Urinary bladder (tissue), 4 donors: ENCODE data around the gene TEK. TPM values are rescaled to one million over a fixed set of nuclear protein-coding genes. Genes with fewer than 3 reads are reported as not detected.

Experiments
- DNase-seq: peaks from one replicate; pipeline ENCODE4 v3.0.0-alpha.2; 2015; ENCODE audit errors: extremely low spot score
- H3K27ac ChIP-seq: one replicate; pipeline ENCODE4 v1.5.1; 2013; ENCODE audit warnings: low read depth, mild to moderate bottlenecking, moderate library complexity
- H3K36me3 ChIP-seq: one replicate; pipeline ENCODE4 v1.6.1; 2013; ENCODE audit warnings: mild to moderate bottlenecking, moderate library complexity; ENCODE audit not compliant: insufficient read depth
- H3K4me1 ChIP-seq: one replicate; pipeline ENCODE4 v1.6.1; 2013; ENCODE audit warnings: mild to moderate bottlenecking, moderate library complexity; ENCODE audit not compliant: insufficient read depth
- H3K4me3 ChIP-seq: one replicate; pipeline ENCODE4 v1.5.1; 2013; ENCODE audit warnings: low read depth, low read length
- WGBS: extraction: QIAGEN DNeasy Blood & Tissue Kit; methylation state at CpG from one replicate; pipeline ENCODE4 v1.1.7; 2013; 5-methylcytosine and 5-hydroxymethylcytosine counted together
- polyA plus RNA-seq: library from polyadenylated mRNA; stranded (reverse); fragments of 200-250 nt; gene quantifications from one replicate; pipeline ENCODE4 v1.2.3, GENCODE V29; 2013
- total RNA-seq: library from RNA; depleted of rRNA; stranded (reverse); fragments of >200 nt; gene quantifications from one replicate; pipeline ENCODE4 v1.2.3, GENCODE V29; 2014
- donor health status: healthy with polysubstance abuse.
- donor health status: healthy.

Gene TEK
- total and polyA plus RNA-seq, 2 donors, result 11.2 to 36.5 TPM

DNA sequence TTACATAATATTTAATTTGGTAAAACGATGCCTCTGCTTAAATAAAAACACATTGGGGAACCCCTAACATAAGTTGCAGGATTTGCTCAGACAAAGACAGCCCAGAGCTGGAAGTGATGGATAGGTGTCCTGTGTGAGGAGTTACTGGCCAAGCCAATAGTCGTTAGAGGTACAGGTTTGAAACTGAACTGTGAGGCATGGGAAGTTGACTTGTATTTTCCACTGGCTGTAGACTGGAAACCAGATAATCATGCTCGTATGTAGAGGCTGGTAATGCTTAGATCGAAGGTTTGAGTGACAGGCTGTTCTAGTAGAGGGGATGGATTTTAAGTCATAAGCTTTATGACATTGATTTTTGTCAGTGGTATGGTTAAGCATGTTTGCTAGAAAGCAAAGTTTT is 24.8 kb downstream of the TEK start:
- H3K4me1 ChIP-seq, result no peaks in the 10 kb centered on the region
- WGBS, result 90% methylated on average over 4 of the region's 4 CpGs
- DNase-seq, result no peak

DNA sequence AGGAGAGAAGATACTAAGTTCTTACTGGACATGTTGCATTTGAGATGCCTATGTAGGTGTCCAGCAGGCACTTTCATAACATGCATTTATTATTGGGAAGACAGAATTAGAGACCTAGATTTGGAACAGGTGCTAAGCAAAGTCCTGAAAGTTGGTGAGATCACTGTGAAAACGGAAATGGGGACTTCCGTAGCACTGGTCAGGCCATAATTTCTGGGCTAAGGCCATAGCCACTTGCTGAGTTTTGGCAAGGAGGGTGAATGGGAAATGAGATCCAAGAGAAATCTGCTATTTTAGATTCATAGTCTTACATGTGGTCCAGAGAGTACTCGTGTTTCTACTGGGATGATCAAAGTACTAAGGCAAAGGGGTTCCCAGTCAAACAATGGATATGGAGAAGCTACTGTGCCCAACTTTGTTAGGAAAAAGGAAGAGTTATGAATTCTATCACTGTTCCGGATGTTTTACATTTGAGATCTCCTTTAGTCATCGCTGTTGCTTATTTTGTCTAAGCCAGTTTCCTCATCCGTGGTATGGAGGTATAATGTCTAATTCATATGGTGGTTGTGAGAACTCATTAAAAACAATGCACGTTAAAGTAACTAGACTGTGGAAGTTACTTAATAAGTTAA is 33.4 kb downstream of the TEK start:
- no peak for DNase-seq
- Histone ChIP-seq H3K4me3 (no peak overlapping the region), H3K36me3 (no peaks in the 10 kb centered on the region), H3K27ac (no peak overlapping the region), H3K4me1 (no peaks in the 10 kb centered on the region)
- 86% methylated on average over 7 of the region's 7 CpGs for WGBS

More for the DNA sequence above, 24.8 kb downstream of the TEK start:
- Histone ChIP-seq H3K27ac (no peak overlapping the region), H3K4me3 (no peak overlapping the region), H3K36me3 (no peaks in the 10 kb centered on the region)

DNA sequence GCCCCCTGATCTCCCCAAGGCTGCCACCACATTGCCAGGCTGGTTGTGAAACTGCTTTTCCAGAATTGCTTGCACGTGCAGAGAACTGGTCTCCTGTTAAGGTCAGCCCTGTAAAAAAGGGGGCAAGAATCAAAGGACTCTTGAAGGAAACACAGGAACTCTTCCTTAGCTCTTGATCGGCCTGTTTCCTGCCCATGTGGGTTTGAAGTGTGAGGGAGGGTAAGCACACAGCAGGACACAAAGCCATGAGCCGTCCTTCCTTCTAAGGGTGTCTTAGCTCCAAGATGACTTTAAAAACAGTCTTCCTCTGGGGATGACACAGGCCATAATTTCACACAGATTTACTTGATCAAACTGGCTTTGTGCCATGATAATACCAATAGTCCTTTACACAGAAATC is 36.1 kb downstream of the TEK start:
- 76% methylated on average over 3 of the region's 3 CpGs for WGBS
- Histone ChIP-seq H3K36me3 (no peaks in the 10 kb centered on the region), H3K4me3 (no peak overlapping the region), H3K27ac (no peak overlapping the region), H3K4me1 (no peaks in the 10 kb centered on the region)
- DNase-seq, result no peak

DNA sequence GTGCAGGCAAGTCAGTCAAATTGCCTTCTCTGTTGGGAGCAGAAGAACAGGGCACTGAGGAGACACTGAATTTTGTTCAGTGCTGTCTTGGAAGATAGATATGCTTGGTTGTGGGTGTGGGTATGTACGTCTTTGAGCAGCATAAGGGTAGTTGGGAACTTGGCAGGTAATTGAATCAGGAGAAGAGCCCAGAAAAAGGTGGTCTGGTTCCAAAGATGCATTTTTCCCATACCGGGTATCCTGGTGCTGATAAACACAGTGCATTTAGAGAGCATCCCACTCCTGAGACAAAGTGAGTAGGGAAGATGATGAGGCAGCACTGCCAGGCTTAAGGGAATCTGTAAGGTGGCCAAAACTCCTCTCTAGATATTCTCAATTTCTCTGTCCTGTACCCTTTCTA is 40.6 kb downstream of the TEK start:
- Histone ChIP-seq H3K4me1 (no peaks in the 10 kb centered on the region), H3K36me3 (no peaks in the 10 kb centered on the region), H3K4me3 (no peak overlapping the region), H3K27ac (no peak overlapping the region)
- DNase-seq, result no peak
- 62% methylated on average over 2 of the region's 2 CpGs for WGBS

DNA sequence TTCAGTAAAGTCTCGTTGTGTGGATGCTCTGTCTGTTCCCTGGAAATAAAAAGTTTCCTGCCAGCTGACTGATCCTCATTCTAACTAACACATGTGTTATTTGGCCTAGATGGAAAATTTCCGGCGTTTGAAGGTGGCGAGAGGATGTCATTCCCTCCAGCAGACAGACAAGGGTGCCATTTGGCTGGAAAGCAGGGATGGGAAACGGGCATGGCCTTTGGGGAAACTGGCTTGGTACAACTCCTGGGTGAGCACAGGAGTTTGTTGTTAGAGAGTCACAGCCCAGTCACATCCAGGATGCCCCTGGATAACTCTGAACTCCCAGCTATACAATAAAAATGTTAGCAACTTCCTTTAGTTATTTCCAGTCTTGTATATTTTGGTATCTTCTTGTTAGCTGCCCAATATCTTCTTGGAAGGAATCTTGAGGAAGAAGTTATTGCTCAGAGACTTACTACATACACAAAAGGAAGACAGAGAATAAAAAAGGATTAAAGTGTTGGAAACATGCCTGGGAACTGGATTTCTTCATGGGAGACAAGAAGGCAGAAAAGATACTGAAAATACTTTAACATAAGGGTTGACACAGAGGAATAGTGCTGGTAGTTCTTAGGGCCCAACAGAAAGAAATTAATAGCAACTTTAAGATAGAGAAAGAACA is 41.9 kb downstream of the TEK start:
- 17% methylated on average over 5 of the region's 5 CpGs for WGBS
- Histone ChIP-seq H3K4me3 (no peak overlapping the region), H3K27ac (no peak overlapping the region), H3K36me3 (no peaks in the 10 kb centered on the region), H3K4me1 (no peaks in the 10 kb centered on the region)
- no peak for DNase-seq

DNA sequence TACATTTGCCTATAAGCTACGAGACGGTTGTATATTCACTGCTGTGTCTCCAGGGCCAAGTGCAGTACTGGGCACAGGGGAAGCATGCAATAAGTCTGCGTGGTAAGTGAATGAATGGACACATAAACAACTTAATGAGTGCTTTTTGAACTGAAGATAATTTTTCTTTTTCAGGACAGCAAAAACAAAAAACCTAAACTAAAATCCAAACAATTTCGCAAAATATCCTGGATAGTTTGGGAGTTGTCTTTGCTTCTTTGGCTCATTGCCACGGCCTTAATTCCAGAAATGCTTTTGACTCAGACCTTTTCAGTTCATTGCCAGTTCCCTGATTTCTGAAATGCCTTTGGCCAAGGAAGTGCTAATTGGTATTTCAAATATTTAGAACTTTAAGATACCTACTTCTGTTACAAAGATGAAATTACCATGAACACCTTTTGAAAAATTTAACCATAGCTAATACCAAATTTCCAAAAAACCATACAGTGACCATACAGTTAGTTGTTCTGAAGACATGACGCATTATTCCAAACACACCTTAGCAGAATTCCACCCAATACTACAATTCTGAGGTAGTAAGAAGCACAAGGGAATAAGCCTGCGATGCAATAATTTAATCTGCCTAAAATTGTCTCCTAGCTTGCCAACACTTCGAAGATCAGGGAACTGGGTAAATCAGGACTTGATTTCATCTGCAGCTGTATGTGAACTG is 42.8 kb downstream of the TEK start:
- H3K36me3 ChIP-seq, result no peaks in the 10 kb centered on the region
- H3K4me1 ChIP-seq, result no peaks in the 10 kb centered on the region
- no peak overlapping the region for H3K27ac ChIP-seq
- H3K4me3 ChIP-seq, result no peak overlapping the region
- DNase-seq, result no peak
- 36% methylated on average over 8 of the region's 8 CpGs for WGBS

DNA sequence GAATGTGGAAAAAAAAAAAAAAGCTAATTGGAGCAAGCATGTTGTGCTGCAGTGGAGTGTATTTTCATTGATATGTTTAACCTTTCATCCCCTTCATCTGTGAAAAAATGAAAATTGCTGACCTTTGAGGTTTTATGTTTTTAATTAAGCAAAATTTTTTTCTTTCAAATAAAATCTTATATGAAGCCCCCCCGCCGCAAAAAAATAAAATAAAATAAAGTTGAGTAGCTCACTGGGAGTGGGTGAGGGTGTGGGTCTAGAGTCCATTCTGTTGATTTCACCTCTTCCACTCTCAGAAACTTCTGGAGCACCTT is 43.3 kb downstream of the TEK start:
- 12% methylated on average over 2 of the region's 2 CpGs for WGBS
- H3K36me3 ChIP-seq, result no peaks in the 10 kb centered on the region
- no peaks in the 10 kb centered on the region for H3K4me1 ChIP-seq
- H3K4me3 ChIP-seq, result no peak overlapping the region
- H3K27ac ChIP-seq, result no peak overlapping the region
- no peak for DNase-seq

DNA sequence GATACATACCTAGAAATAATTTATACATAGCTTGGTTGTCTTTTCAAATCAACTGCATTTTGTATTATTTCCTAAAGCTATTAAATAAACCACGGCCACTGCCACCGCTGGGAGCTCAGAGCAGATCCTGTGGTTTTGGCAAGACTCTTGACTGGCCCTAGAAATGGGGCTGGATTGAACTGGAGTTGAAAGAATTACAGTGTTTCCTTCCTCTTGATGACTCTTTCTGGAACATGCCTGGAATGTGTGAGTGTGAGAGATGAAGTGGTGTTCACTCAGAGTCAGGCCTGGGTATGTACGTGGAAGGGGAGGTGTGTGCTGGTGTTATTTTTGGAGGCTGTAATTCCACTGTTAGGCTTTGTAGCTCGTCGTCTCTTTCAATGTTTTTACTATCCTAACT is 45.9 kb downstream of the TEK start:
- H3K27ac ChIP-seq, result no peak overlapping the region
- 48% methylated on average over 5 of the region's 5 CpGs for WGBS
- no peak overlapping the region for H3K4me3 ChIP-seq
- H3K36me3 ChIP-seq, result no peaks in the 10 kb centered on the region
- H3K4me1 ChIP-seq, result no peaks in the 10 kb centered on the region
- no peak for DNase-seq

DNA sequence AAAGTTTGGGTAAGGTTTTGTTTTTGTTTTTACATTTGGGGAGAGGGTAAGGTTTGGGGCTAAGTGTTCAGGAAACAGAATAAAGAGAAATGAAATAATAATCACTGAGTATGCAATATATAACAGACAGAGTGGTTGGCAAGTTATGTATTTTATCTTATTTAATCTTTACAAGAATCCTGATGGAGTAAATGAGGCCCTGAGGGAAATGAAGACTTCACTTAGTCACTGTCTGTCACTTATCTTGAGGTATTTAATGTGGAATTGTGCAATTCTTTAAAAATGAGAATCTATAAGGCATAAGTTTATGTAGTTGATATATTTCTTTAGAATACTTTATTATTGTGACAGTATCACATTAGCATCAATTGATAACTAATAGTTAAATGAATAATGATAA is 48.1 kb downstream of the TEK start:
- Histone ChIP-seq H3K4me1 (no peaks in the 10 kb centered on the region), H3K36me3 (no peaks in the 10 kb centered on the region), H3K27ac (no peak overlapping the region), H3K4me3 (no peak overlapping the region)
- DNase-seq, result no peak

DNA sequence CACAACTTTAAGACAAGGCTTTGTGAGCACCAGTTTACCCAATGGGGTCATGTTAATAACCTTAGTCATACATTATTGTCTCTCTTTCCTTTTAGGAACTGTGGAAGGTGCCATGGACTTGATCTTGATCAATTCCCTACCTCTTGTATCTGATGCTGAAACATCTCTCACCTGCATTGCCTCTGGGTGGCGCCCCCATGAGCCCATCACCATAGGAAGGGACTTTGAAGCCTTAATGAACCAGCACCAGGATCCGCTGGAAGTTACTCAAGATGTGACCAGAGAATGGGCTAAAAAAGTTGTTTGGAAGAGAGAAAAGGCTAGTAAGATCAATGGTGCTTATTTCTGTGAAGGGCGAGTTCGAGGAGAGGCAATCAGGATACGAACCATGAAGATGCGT is 48.7 kb downstream of the TEK start:
- no peaks in the 10 kb centered on the region for H3K4me1 ChIP-seq
- H3K27ac ChIP-seq, result no peak overlapping the region
- no peaks in the 10 kb centered on the region for H3K36me3 ChIP-seq
- no peak overlapping the region for H3K4me3 ChIP-seq
- DNase-seq, result no peak
- WGBS, result 97% methylated on average over 6 of the region's 6 CpGs

DNA sequence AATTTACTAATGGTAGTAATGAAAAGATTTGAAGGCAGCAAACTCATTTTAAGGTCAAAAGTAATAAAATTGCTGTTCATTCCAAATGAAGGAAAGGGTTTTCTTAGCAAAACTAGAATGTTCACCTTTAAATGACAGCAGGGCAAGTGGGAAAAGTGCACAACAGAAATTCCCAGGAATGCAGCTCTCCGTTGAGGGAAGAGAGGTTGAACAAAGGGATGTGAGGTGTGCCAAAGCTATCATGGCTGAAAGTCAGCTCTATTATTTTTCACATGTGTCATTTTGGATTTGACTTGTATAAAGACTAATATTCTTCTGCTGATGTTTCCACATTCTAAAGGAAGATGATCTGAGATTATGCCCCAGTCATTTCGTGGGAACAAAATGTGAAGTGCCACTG is 51.6 kb downstream of the TEK start:
- Histone ChIP-seq H3K27ac (no peak overlapping the region), H3K36me3 (no peaks in the 10 kb centered on the region), H3K4me3 (no peak overlapping the region), H3K4me1 (no peaks in the 10 kb centered on the region)
- 80% methylated on average over 2 of the region's 2 CpGs for WGBS
- no peak for DNase-seq

DNA sequence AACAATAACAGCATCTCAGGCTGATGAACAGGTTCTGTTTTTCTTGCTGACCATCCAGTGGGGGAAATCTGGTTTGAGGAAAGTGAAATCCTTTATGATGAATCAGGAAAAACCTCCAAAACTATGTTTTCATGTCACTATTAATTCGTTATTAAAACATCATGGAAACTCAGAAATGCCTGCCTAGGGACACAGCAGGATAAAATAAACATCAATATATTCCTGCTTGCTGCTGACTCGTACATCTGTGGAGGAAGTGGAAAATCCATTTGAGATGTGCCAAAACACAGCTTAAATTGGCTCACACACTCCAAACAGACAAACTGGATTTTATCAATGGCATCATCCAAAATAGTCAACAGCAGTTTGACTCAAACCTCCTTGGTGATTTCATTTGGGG is 53.0 kb downstream of the TEK start:
- 24% methylated on average over 2 of the region's 2 CpGs for WGBS
- no peak for DNase-seq
- H3K4me1 ChIP-seq, result no peaks in the 10 kb centered on the region
- H3K36me3 ChIP-seq, result no peaks in the 10 kb centered on the region
- no peak overlapping the region for H3K27ac ChIP-seq
- no peak overlapping the region for H3K4me3 ChIP-seq

DNA sequence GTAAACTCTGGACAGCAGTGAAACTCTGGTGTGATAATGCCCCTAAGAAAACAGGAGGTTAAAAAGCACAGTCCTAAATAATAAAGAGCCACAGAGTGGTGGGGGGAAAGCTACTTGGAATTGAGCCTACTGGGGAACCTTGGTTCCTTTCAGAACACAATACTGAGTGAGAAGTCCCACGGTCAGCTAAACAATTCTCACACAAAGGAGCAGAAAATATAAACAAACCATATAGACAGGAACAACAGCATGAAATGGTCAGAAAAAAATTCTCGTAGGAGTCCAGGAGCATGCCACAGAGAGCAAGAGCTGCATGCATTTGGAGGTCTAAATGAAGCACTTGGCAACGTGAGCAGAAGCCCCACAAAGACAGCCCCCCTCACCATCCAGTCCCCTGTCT is 56.0 kb downstream of the TEK start:
- Histone ChIP-seq H3K36me3 (no peaks in the 10 kb centered on the region), H3K4me1 (no peaks in the 10 kb centered on the region), H3K27ac (no peak overlapping the region), H3K4me3 (no peak overlapping the region)
- DNase-seq, result no peak
- WGBS, result 40% methylated on average over 3 of the region's 3 CpGs

DNA sequence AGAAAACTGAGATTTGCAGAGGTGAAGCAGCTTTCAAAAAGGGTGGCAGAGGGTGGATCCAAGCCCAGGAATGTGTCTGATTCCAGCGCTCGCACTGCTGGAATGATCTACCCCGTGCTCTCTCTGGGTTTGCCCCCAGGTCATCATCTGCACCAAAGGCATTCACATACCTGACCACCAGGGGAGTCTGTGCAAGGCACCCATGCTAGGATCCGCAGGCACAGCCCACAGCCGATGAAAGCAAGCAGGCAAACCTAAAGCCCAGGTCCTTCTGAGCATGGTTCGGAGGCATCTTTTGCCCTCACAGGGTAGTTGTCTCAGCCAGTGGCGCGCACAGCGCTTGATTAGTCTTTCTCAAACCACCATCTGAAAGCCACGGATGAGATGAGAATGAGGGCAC is 56.6 kb downstream of the TEK start:
- no peaks in the 10 kb centered on the region for H3K4me1 ChIP-seq
- H3K4me3 ChIP-seq, result no peak overlapping the region
- H3K36me3 ChIP-seq, result no peaks in the 10 kb centered on the region
- no peak overlapping the region for H3K27ac ChIP-seq
- no peak for DNase-seq
- WGBS, result 82% methylated on average over 10 of the region's 10 CpGs
